Testis (tissue), 3 donors: Measurements from ENCODE around the gene C1orf141. TPM values are rescaled to one million over a fixed set of nuclear protein-coding genes. Genes with fewer than 3 reads are reported as not detected.
A peak's percentile ranks its signal among the peaks of the same experiment; 100 is the strongest.

ENCODE experiments used
- DNase-seq: peaks from one replicate; pipeline ENCODE4 v3.0.0-alpha.2; 2019
- H3K27ac ChIP-seq, 2 donors: fragments of 200-600 bp; sonication (generic); one replicate each; pipeline ENCODE4 v1.5.1; 2019
- H3K27me3 ChIP-seq: fragments of 200-600 bp; sonication (generic); one replicate; pipeline ENCODE4 v1.5.1; 2019
- H3K36me3 ChIP-seq: fragments of 200-600 bp; sonication (generic); one replicate; pipeline ENCODE4 v1.5.1; 2017; ENCODE audit warnings: low read depth; ENCODE audit errors: missing control alignments
- H3K4me1 ChIP-seq: fragments of 200-600 bp; sonication (generic); one replicate; pipeline ENCODE4 v1.5.1; 2019
- H3K4me3 ChIP-seq, 2 donors: fragments of 200-600 bp; sonication (generic); one replicate each; pipeline ENCODE4 v1.5.1; 2017 to 2019
- H3K9me3 ChIP-seq: fragments of 200-600 bp; sonication (generic); one replicate; pipeline ENCODE4 v1.5.1; 2017
- CTCF ChIP-seq, 3 experiments: fragments of 450-650 bp in 2 of 3; fragments of 200-600 bp in 1 of 3; sonication (generic) in 1 of 3; IDR thresholded peaks; one replicate each; pipeline ENCODE4 v1.5.1; 2016 to 2019; ENCODE audit warnings: antibody characterized with exemption in 3 of 3, mild to moderate bottlenecking in 2 of 3, moderate library complexity in 1 of 3
- POLR2A ChIP-seq: fragments of 450-650 bp; IDR thresholded peaks from one replicate; pipeline ENCODE4 v1.6.1; 2017; ENCODE audit warnings: antibody characterized with exemption, mild to moderate bottlenecking, moderate library complexity
- WGBS, 2 donors: methylation state at CpG; one replicate each; pipeline ENCODE4 v1.1.5; 2018; 5-methylcytosine and 5-hydroxymethylcytosine counted together
- intact Hi-C: fragments of 100-400 bp; cut with DNase I; formaldehyde crosslinking; loops from one replicate; pipeline ENCODE4 v1.15.1; 2023; ENCODE audit warnings: low total_unique reads
- polyA plus RNA-seq: library from polyadenylated mRNA; stranded (reverse); fragments of 350-450 nt; fragmentation: Illumina TruSeq; extraction: RNeasy Lipid Tissue Mini Kit (QIAGEN cat#74804); gene quantifications from one replicate; pipeline ENCODE4 v1.2.3, GENCODE V29; 2014; ENCODE audit warnings: low read depth, low replicate concordance; ENCODE audit not compliant: insufficient read depth
- total RNA-seq, 2 donors: library from RNA; depleted of rRNA; stranded (reverse); fragments of >200 nt; gene quantifications; one replicate each; pipeline ENCODE4 v1.2.3, GENCODE V29; 2016

Gene C1orf141
- total and polyA plus RNA-seq, 3 donors from 2014 or later: 9.5 to 17.3 (median 10.1) TPM

- intact Hi-C loops: loop anchor here (10.0 kb wide), 1 partner anchor 136 kb away; no protein-coding TSS in a partner anchor
- H3K27ac ChIP-seq: peak overlapping the region; percentile 55 to 63
- DNase-seq: no peak
- no peaks in the 10 kb centered on the region for H3K36me3 ChIP-seq
- H3K4me1 ChIP-seq: peaks cover 15% of the 10 kb centered on the region
- H3K4me3 ChIP-seq: peak overlapping the region in 1 of 2 donors; percentile 40
- no peaks in the 10 kb centered on the region for H3K9me3 ChIP-seq
- 70 to 78% methylated on average over 2 of the region's 2 CpGs for WGBS, 2 donors
- no peaks in the 10 kb centered on the region for H3K27me3 ChIP-seq
- TF ChIP-seq CTCF (IDR thresholded peaks at IDR 0.05) (no peak), POLR2A (no peak)
These were observed 5.7 kb upstream of the C1orf141 start for GRCh38 chr1:67140460-67140859.

- no peaks in the 10 kb centered on the region for H3K27me3 ChIP-seq
- no peak for TF ChIP-seq CTCF (IDR thresholded peaks at IDR 0.05)
- no peak for TF ChIP-seq POLR2A
These were observed 4.2 kb upstream of the C1orf141 start for GRCh38 chr1:67138813-67139499.

GRCh38 chr1:67137307-67137753 is 2.6 kb upstream of the C1orf141 start:
- Histone ChIP-seq H3K27ac (peak overlapping the region in 1 of 2 donors; percentile 4), H3K36me3 (no peaks in the 10 kb centered on the region), H3K4me1 (peaks cover 10% of the 10 kb centered on the region), H3K27me3 (no peaks in the 10 kb centered on the region), H3K9me3 (no peaks in the 10 kb centered on the region), H3K4me3 (no peak overlapping the region)
- DNase-seq: no peak
- intact Hi-C loops: no loop called here
- TF ChIP-seq CTCF (IDR thresholded peaks at IDR 0.05) (no peak), POLR2A (no peak)
- WGBS, 2 donors: 70 to 79% methylated on average over 4 of the region's 4 CpGs

More at GRCh38 chr1:67138813-67139499, 4.2 kb upstream of the C1orf141 start:
- Histone ChIP-seq H3K4me1 (peaks cover 22% of the 10 kb centered on the region), H3K4me3 (peak overlapping the region in 1 of 2 donors; percentile 5), H3K36me3 (no peaks in the 10 kb centered on the region), H3K9me3 (no peaks in the 10 kb centered on the region), H3K27ac (peak overlapping the region; percentile 18 to 63)
- DNase-seq: peak; percentile 30
- 69 to 71% methylated on average over 3 of the region's 3 CpGs for WGBS, 2 donors
- intact Hi-C loops: no loop called here

GRCh38 chr1:67135354-67135753 is 584 bp upstream of the C1orf141 start:
- no peaks in the 10 kb centered on the region for H3K36me3 ChIP-seq
- no peaks in the 10 kb centered on the region for H3K9me3 ChIP-seq
- intact Hi-C loops: no loop called here
- H3K4me1 ChIP-seq: peaks cover 8% of the 10 kb centered on the region
- no peaks in the 10 kb centered on the region for H3K27me3 ChIP-seq
- H3K27ac ChIP-seq: peak overlapping the region in 1 of 2 donors; percentile 51
- no peak overlapping the region for H3K4me3 ChIP-seq
- TF ChIP-seq POLR2A (no peak), CTCF (IDR thresholded peaks at IDR 0.05) (no peak)
- no peak for DNase-seq
- 34 to 45% methylated on average over 2 of the region's 2 CpGs for WGBS, 2 donors

GRCh38 chr1:67133177-67133576 is 1.6 kb downstream of the C1orf141 start:
- peak overlapping the region; percentile 6 to 56 for H3K27ac ChIP-seq
- peaks cover 8% of the 10 kb centered on the region for H3K4me1 ChIP-seq
- H3K36me3 ChIP-seq: no peaks in the 10 kb centered on the region
- intact Hi-C loops: no loop called here
- no peaks in the 10 kb centered on the region for H3K9me3 ChIP-seq
- H3K27me3 ChIP-seq: no peaks in the 10 kb centered on the region
- no peak overlapping the region for H3K4me3 ChIP-seq
- 43 to 46% methylated on average over 2 of the region's 2 CpGs for WGBS, 2 donors
- TF ChIP-seq POLR2A (no peak), CTCF (IDR thresholded peaks at IDR 0.05) (no peak)
- DNase-seq: no peak
